ENCODE results near the gene TAS2R46. TPM values are rescaled to one million over a fixed set of nuclear protein-coding genes. Genes with fewer than 3 reads are reported as not detected.
"Not testable (repeated sequence)": the region's sequence is repeated elsewhere in the genome, so short reads cannot be mapped to it uniquely, and the experiment has no call there.

TAS2R46 gene
- total RNA-seq, 4 donors from 2014 or later = 2.5 to 5.1 (median 4.5) TPM

GRCh38 chr12:11059784-11060183 is 2.3 kb downstream of the TAS2R46 start:
- H3K27ac ChIP-seq = no peak overlapping the region
- H3K9me3 ChIP-seq = no peaks in the 10 kb centered on the region
- no peak for TF ChIP-seq CTCF (IDR thresholded peaks at IDR 0.05)
- TF ChIP-seq POLR2A (IDR thresholded peaks at IDR 0.05) = no peak
- no peak overlapping the region for H3K4me3 ChIP-seq (replicated peaks in 1 of 3)
- intact Hi-C loops (cut with DNase I) = no loop called here
- DNase-seq = no peak
- no peaks in the 10 kb centered on the region for H3K36me3 ChIP-seq
- no peaks in the 10 kb centered on the region for H3K27me3 ChIP-seq
- H3K4me1 ChIP-seq = no peaks in the 10 kb centered on the region

- Histone ChIP-seq H3K9me3 (no peaks in the 10 kb centered on the region), H3K4me1 (no peaks in the 10 kb centered on the region), H3K27me3 (no peaks in the 10 kb centered on the region), H3K4me3 (replicated peaks in 1 of 3) (no peak overlapping the region), H3K36me3 (no peaks in the 10 kb centered on the region), H3K27ac (no peak overlapping the region)
- no peak for TF ChIP-seq POLR2A (IDR thresholded peaks at IDR 0.05)
- TF ChIP-seq CTCF (IDR thresholded peaks at IDR 0.05) = no peak
- no peak for DNase-seq
- intact Hi-C loops (cut with DNase I) = no loop called here
- WGBS, 2 donors = 95 to 96% methylated on average over 3 of the region's 3 CpGs
Observed at GRCh38 chr12:11059041-11059440, 3.1 kb downstream of the TAS2R46 start.

- Histone ChIP-seq H3K27me3 (no peaks in the 10 kb centered on the region), H3K4me3 (replicated peaks in 1 of 3) (no peak overlapping the region), H3K4me1 (no peaks in the 10 kb centered on the region), H3K27ac (no peak overlapping the region), H3K36me3 (no peaks in the 10 kb centered on the region), H3K9me3 (no peaks in the 10 kb centered on the region)
- intact Hi-C loops (cut with DNase I) = no loop called here
- no peak for DNase-seq
- no peak for TF ChIP-seq CTCF (IDR thresholded peaks at IDR 0.05)
- TF ChIP-seq POLR2A (IDR thresholded peaks at IDR 0.05) = no peak
- WGBS, 2 donors = 91 to 96% methylated on average over 2 of the region's 2 CpGs
Observed at GRCh38 chr12:11055306-11055705, 6.8 kb downstream of the TAS2R46 start.

GRCh38 chr12:11049806-11050531 is 12.1 kb downstream of the TAS2R46 start:
- intact Hi-C loops (cut with DNase I); H3K9me3 ChIP-seq; DNase-seq; H3K4me3 ChIP-seq (replicated peaks in 1 of 3); H3K36me3 ChIP-seq; H3K27me3 ChIP-seq; H3K4me1 ChIP-seq; H3K27ac ChIP-seq: not testable (repeated sequence)
- 97 to 98% methylated on average over 7 of the region's 7 CpGs for WGBS, 2 donors

- WGBS, 2 donors = 70 to 95% methylated on average over 2 of the region's 2 CpGs
- DNase-seq; H3K9me3 ChIP-seq; intact Hi-C loops (cut with DNase I); H3K27me3 ChIP-seq; H3K36me3 ChIP-seq; H3K4me1 ChIP-seq; H3K4me3 ChIP-seq (replicated peaks in 1 of 3); H3K27ac ChIP-seq: not testable (repeated sequence)
Observed at GRCh38 chr12:11041366-11041765, 20.7 kb downstream of the TAS2R46 start.

- intact Hi-C loops (cut with DNase I) = no loop called here
- TF ChIP-seq POLR2A (IDR thresholded peaks at IDR 0.05) (no peak), CTCF (IDR thresholded peaks at IDR 0.05) (no peak)
- no peaks in the 10 kb centered on the region for H3K4me1 ChIP-seq
- no peaks in the 10 kb centered on the region for H3K9me3 ChIP-seq
- 88 to 93% methylated on average over 1 of the region's 1 CpG for WGBS, 2 donors
- no peak overlapping the region for H3K4me3 ChIP-seq (replicated peaks in 1 of 3)
- H3K36me3 ChIP-seq = no peaks in the 10 kb centered on the region
- H3K27ac ChIP-seq = no peak overlapping the region
- no peaks in the 10 kb centered on the region for H3K27me3 ChIP-seq
- DNase-seq = no peak
Observed at GRCh38 chr12:11040162-11040561, 21.9 kb downstream of the TAS2R46 start.
